ENCODE results near the gene RBM33. TPM values are rescaled to one million over a fixed set of nuclear protein-coding genes. Genes with fewer than 3 reads are reported as not detected.

RBM33 gene
- total and polyA plus RNA-seq, 10 of the 15 experiments (the other 5 are each of a cell fraction or from before 2014, with no cell fraction given): 4.7 to 67.2 (median 24.3) TPM

DNA sequence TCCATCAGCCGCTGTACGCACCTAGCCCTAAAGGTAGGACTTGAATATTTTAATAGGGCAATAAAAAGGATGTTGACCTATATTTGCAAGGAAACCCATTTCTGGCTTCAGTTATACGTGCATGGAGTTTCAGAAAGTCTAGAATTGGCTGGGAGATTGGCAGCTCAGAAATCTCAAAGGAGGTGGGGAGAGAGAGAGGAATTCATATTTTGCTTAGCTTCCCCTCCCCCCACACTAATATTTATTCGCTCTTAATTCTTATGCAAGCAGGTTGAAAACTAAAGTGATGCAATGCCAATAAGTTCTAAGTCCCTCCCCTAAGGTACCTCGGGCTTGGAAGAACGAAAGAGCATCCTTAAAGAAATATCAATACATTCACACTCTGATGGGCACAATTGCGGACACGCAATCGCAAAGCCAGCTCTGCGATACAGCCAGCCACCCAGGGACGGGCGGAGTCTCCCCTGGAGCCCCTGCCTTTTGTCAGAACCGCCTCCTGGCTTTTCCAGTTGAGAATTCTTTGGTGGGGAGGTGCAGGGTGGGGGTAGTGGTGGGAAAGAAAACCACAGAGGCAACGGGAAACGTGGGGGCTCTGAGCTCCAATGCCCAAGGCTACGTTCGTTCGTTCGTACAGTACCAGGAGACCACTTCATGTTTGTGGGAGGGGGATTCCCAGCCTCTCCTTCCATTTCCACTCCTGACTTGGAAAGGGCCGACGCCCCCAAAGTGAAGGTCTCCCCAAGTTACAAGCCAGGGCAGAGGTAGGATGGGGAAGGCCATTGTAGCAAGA lies 166.5 kb downstream of the RBM33 start:
- no peaks in the 10 kb centered on the region for H3K36me3 ChIP-seq (ENCODE audit: control insufficient read depth in 2 of 2, insufficient read depth in 2 of 2, low read length in 1 of 2)
- intact Hi-C loops (cut with micrococcal nuclease; ENCODE audit: unreplicated experiment): loop anchor here (10.0 kb wide), 2 partner anchors 344 to 834 kb away; partner anchors contain the start of gene RNF32
- H3K9ac ChIP-seq (ENCODE audit: control insufficient read depth, insufficient read depth, low read length): no peak overlapping the region
- 28% methylated on average over 21 of the region's 21 CpGs for WGBS (ENCODE audit: insufficient coverage, insufficient replicate concordance, low lambda C conversion rate, missing lambda C conversion rate)
- RAD21 ChIA-PET (ENCODE audit: unreplicated experiment): no interaction called here
- H3K27me3 ChIP-seq (replicated peaks in 1 of 2; ENCODE audit: control insufficient read depth in 2 of 2, insufficient read depth in 2 of 2, low read length in 1 of 2): peaks cover 10 to 11% of the 10 kb centered on the region in 2 experiments
- no peak overlapping the region for H3K4me3 ChIP-seq
- ATAC-seq (no peak), FAIRE-seq (no peak), DNase-seq (ENCODE audit: low read depth, low spot score) (no peak)
- no peaks in the 10 kb centered on the region for H3K79me2 ChIP-seq (ENCODE audit: control insufficient read depth, insufficient read depth, low read length)
- no TSS peak for BruUV-seq (replicated peaks)
- in situ Hi-C loops (cut with MboI): loop anchor here (25.0 kb wide), 1 partner anchor 1451 kb away; no protein-coding TSS in a partner anchor
- POLR2A ChIA-PET: no interaction called here
- SMC1A ChIA-PET (ENCODE audit: uncharacterized antibody, unreplicated experiment): no interaction called here
- no peak overlapping the region for H3K27ac ChIP-seq (ENCODE audit: control insufficient read depth, insufficient read depth)
- H4K20me1 ChIP-seq (ENCODE audit: control insufficient read depth, insufficient read depth): no peaks in the 10 kb centered on the region
- no peaks in the 10 kb centered on the region for H3K4me1 ChIP-seq (ENCODE audit: control insufficient read depth, insufficient read depth, low read length)
- H3K9me3 ChIP-seq (replicated peaks; ENCODE audit: control insufficient read depth, insufficient read depth, low read length): no peaks in the 10 kb centered on the region
- no peak for TF ChIP-seq EP300 (IDR thresholded peaks at IDR 0.05; ENCODE audit: borderline replicate concordance in 1 of 2, control insufficient read depth in 1 of 2, low read depth in 2 of 2, low read length in 2 of 2)
- TF ChIP-seq STAT1 (conservative IDR thresholded peaks at IDR 0.05): no peak
- TF ChIP-seq BCL3 (IDR thresholded peaks at IDR 0.05; ENCODE audit: borderline replicate concordance, insufficient read depth, low read depth, low read length, poor library complexity, severe bottlenecking): no peak
- CTCF ChIA-PET: no interaction called here
- H3K4me2 ChIP-seq (ENCODE audit: control insufficient read depth, insufficient read depth): no peak overlapping the region
- H2AFZ ChIP-seq (ENCODE audit: control insufficient read depth, low read depth, low read length): no peak overlapping the region

DNA sequence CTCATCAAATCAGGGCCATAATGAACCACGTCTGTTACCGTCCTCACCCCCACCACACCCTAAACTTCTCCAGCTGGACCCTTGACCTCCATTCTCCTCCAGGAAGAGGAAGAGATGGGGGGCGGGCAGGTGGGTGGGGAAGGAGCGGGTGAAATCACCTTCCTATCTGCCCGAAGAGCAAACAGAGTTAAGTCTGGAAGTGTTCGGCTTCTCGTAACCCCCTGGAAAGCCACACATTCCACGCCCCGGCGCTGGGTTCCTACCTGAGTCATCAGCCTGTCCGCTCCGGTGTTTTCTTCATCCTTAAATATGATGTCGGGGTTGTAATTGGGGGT lies 167.1 kb downstream of the RBM33 start:
- TF ChIP-seq, protein P1, sequence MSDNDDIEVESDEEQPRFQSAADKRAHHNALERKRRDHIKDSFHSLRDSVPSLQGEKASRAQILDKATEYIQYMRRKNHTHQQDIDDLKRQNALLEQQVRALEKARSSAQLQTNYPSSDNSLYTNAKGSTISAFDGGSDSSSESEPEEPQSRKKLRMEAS (IDR thresholded peaks at IDR 0.05; ENCODE audit: low read depth, low read length): no peak
- TF ChIP-seq NFYA (IDR thresholded peaks at IDR 0.05; ENCODE audit: borderline replicate concordance, low read depth, low read length) (no peak), TCF7 (IDR thresholded peaks at IDR 0.05; ENCODE audit: borderline replicate concordance) (no peak), ZBTB33 (IDR thresholded peaks at IDR 0.05) (no peak), SRF (IDR thresholded peaks at IDR 0.05; ENCODE audit: low read depth in 2 of 2, low read length in 2 of 2) (no peak), GATAD2B (conservative IDR thresholded peaks at IDR 0.05; ENCODE audit: low read depth) (no peak), NFYB (IDR thresholded peaks at IDR 0.05; ENCODE audit: insufficient read depth, low read depth, low read length) (no peak)
- BruUV-seq (replicated peaks): no TSS peak
- Histone ChIP-seq H3K4me3 (no peak overlapping the region), H3K9me3 (replicated peaks; ENCODE audit: control insufficient read depth, insufficient read depth, low read length) (no peaks in the 10 kb centered on the region), H3K9ac (ENCODE audit: control insufficient read depth, insufficient read depth, low read length) (no peak overlapping the region), H3K36me3 (ENCODE audit: control insufficient read depth in 2 of 2, insufficient read depth in 2 of 2, low read length in 1 of 2) (no peaks in the 10 kb centered on the region), H3K4me1 (ENCODE audit: control insufficient read depth, insufficient read depth, low read length) (no peaks in the 10 kb centered on the region), H4K20me1 (ENCODE audit: control insufficient read depth, insufficient read depth) (no peaks in the 10 kb centered on the region), H3K27me3 (replicated peaks in 1 of 2; ENCODE audit: control insufficient read depth in 2 of 2, insufficient read depth in 2 of 2, low read length in 1 of 2) (peaks cover 10 to 11% of the 10 kb centered on the region in 2 experiments), H3K79me2 (ENCODE audit: control insufficient read depth, insufficient read depth, low read length) (no peaks in the 10 kb centered on the region), H2AFZ (ENCODE audit: control insufficient read depth, low read depth, low read length) (no peak overlapping the region), H3K4me2 (ENCODE audit: control insufficient read depth, insufficient read depth) (no peak overlapping the region), H3K27ac (ENCODE audit: control insufficient read depth, insufficient read depth) (no peak overlapping the region)
- intact Hi-C loops (cut with micrococcal nuclease; ENCODE audit: unreplicated experiment) (loop anchor here (10.0 kb wide), 2 partner anchors 343 to 833 kb away; partner anchors contain the start of gene RNF32), in situ Hi-C loops (cut with MboI) (loop anchor here (25.0 kb wide), 1 partner anchor 1451 kb away; no protein-coding TSS in a partner anchor)
- ChIA-PET RAD21 (ENCODE audit: unreplicated experiment) (no interaction called here), SMC1A (ENCODE audit: uncharacterized antibody, unreplicated experiment) (no interaction called here), CTCF (no interaction called here), POLR2A (no interaction called here)
- DNase-seq (ENCODE audit: low read depth, low spot score): no peak
- FAIRE-seq: no peak
- ATAC-seq: no peak
- WGBS (ENCODE audit: insufficient coverage, insufficient replicate concordance, low lambda C conversion rate, missing lambda C conversion rate): 0% methylated on average over 10 of the region's 13 CpGs
